Endothelial cell of umbilical vein (primary cell): ENCODE measurements around the gene VEPH1. TPM values are rescaled to one million over a fixed set of nuclear protein-coding genes. Genes with fewer than 3 reads are reported as not detected.
A peak's percentile ranks its signal among the peaks of the same experiment; 100 is the strongest.

Source experiments
- BruUV-seq: library from RNA; stranded (reverse); fragments of 400-500 nt; replicated peaks from 2 replicates; lab custom pipeline; 2021; lab: Mats Ljungman, UMichigan
- CTCF ChIA-PET: fragments of 300-600, 350-600 bp; sonication (Branson Sonifier 250); formaldehyde crosslinking; loops from one replicate; lab custom pipeline; 2021; ENCODE audit warnings: antibody characterized with exemption, inconsistent platforms; lab: Charles Lee
- POLR2A ChIA-PET: fragments of 300-600, 350-600 bp; sonication (Branson Sonifier 250); formaldehyde crosslinking; loops from one replicate; lab custom pipeline; 2021; ENCODE audit warnings: antibody characterized with exemption, inconsistent platforms; lab: Charles Lee
- DNase-seq: peaks from one replicate; pipeline ENCODE4 v3.0.0-alpha.2; 2011; ENCODE audit warnings: low read depth, low spot score
- FAIRE-seq: peaks from 2 replicates; lab custom pipeline; 2011; peaks lifted over from hg19 to GRCh38; lab: Jason Lieb, UNC
- H2AFZ ChIP-seq: 2 replicates; pipeline ENCODE4 v1.6.0; 2012; ENCODE audit warnings: low read depth, low read length, control low read depth, inconsistent platforms
- H3K27ac ChIP-seq: 2 replicates; pipeline ENCODE4 v1.5.1; 2011; ENCODE audit warnings: low read depth, mild to moderate bottlenecking, control low read depth, low read length, moderate library complexity; ENCODE audit not compliant: insufficient read depth
- H3K27me3 ChIP-seq, 2 experiments: 2 replicates each; pipeline versions ENCODE4 v1.6.0 to v1.6.1; 2011; ENCODE audit warnings: low read length in 2 of 2, mixed read lengths in 1 of 2; ENCODE audit not compliant: control insufficient read depth in 2 of 2, insufficient read depth in 2 of 2
- H3K36me3 ChIP-seq, 2 experiments: 2 replicates in 1 of 2; 3 replicates in 1 of 2; pipeline ENCODE4 v1.5.1; 2011; ENCODE audit warnings: low read length in 2 of 2, mild to moderate bottlenecking in 1 of 2, moderate library complexity in 1 of 2; ENCODE audit not compliant: control insufficient read depth in 2 of 2, insufficient read depth in 2 of 2; ENCODE audit errors: extremely low read depth in 1 of 2
- H3K4me1 ChIP-seq: 3 replicates; pipeline ENCODE4 v1.5.1; 2011; ENCODE audit warnings: mild to moderate bottlenecking, low read length; ENCODE audit not compliant: control insufficient read depth, insufficient read depth; ENCODE audit errors: extremely low read depth
- H3K4me2 ChIP-seq: 2 replicates; pipeline ENCODE4 v1.6.1; 2011; ENCODE audit warnings: low read length, control low read depth, mixed read lengths; ENCODE audit not compliant: insufficient read depth
- H3K4me3 ChIP-seq, 3 experiments: fragments of 200-600 bp in 1 of 3; sonication (generic), shearing (Covaris generic) in 1 of 3; replicated peaks in 1 of 3; 2 replicates each; pipeline ENCODE4 v1.5.1; 2011 to 2016; ENCODE audit warnings: control low read depth in 3 of 3, low read length in 3 of 3, mild to moderate bottlenecking in 2 of 3, inconsistent platforms in 1 of 3, low read depth in 1 of 3, moderate library complexity in 1 of 3; ENCODE audit not compliant: insufficient read depth in 1 of 3
- H3K79me2 ChIP-seq: 2 replicates; pipeline ENCODE4 v1.6.0; 2012; ENCODE audit warnings: low read length, inconsistent platforms; ENCODE audit not compliant: control insufficient read depth, insufficient read depth
- H3K9ac ChIP-seq: replicated peaks from 2 replicates; pipeline ENCODE3; 2011; ENCODE audit warnings: low read length, control low read depth; ENCODE audit not compliant: insufficient read depth; ENCODE audit errors: extremely low read depth
- H3K9me1 ChIP-seq: replicated peaks from 3 replicates; pipeline ENCODE4 v1.6.0; 2011; ENCODE audit warnings: mild to moderate bottlenecking, low read length; ENCODE audit not compliant: control insufficient read depth, insufficient read depth; ENCODE audit errors: extremely low read depth
- H3K9me3 ChIP-seq: replicated peaks from 2 replicates; pipeline ENCODE4 v1.5.1; 2012; ENCODE audit warnings: low read length, inconsistent platforms; ENCODE audit not compliant: control insufficient read depth, insufficient read depth
- H4K20me1 ChIP-seq: replicated peaks from 2 replicates; pipeline ENCODE3; 2011; ENCODE audit warnings: mild to moderate bottlenecking, low read length; ENCODE audit not compliant: control insufficient read depth, insufficient read depth; ENCODE audit errors: extremely low read depth
- EZH2 ChIP-seq: IDR thresholded peaks from 2 replicates; pipeline ENCODE4 v1.6.1; 2012; ENCODE audit warnings: borderline replicate concordance, low read depth, mild to moderate bottlenecking, moderate library complexity, low read length, inconsistent platforms; ENCODE audit not compliant: severe bottlenecking
- FOS ChIP-seq: IDR thresholded peaks from 2 replicates; pipeline ENCODE4 v1.6.1; 2011; ENCODE audit warnings: mild to moderate bottlenecking, low read length, moderate library complexity, borderline replicate concordance; ENCODE audit not compliant: insufficient read depth
- GATA2 ChIP-seq: IDR thresholded peaks from 2 replicates; pipeline ENCODE4 v1.7.0; 2011; ENCODE audit warnings: low read depth, mild to moderate bottlenecking, moderate library complexity, mixed read lengths, low read length; ENCODE audit not compliant: insufficient read length, insufficient read depth
- JUN ChIP-seq: IDR thresholded peaks from 2 replicates; pipeline ENCODE4 v1.6.1; 2011; ENCODE audit warnings: borderline replicate concordance, low read depth; ENCODE audit not compliant: insufficient read length, insufficient read depth
- MYC ChIP-seq: IDR thresholded peaks from one replicate; pipeline ENCODE4 v1.6.1; 2011; ENCODE audit warnings: mild to moderate bottlenecking, low read depth, low read length
- POLR2A ChIP-seq: IDR thresholded peaks from 2 replicates; pipeline ENCODE4 v1.6.1; 2012; ENCODE audit warnings: low read depth, mild to moderate bottlenecking, control low read depth, low read length
- POLR2AphosphoS5 ChIP-seq: IDR thresholded peaks from 2 replicates; pipeline ENCODE4 v1.6.1; 2012; ENCODE audit warnings: low read depth, mild to moderate bottlenecking, control low read depth, low read length, moderate library complexity; ENCODE audit not compliant: insufficient read depth
- dilution Hi-C: fragments of 300-500 bp; cut with MboI; formaldehyde crosslinking; loops from one replicate; pipeline ENCODE4 v1.15.0; 2019; ENCODE audit warnings: low sequenced_read_pairs; ENCODE audit not compliant: extremely low pct_ligation_motif_present
- intact Hi-C: fragments of 100-400 bp; cut with micrococcal nuclease; formaldehyde crosslinking; loops from one replicate; pipeline ENCODE4 v1.10.0; 2022
- polyA plus RNA-seq, 4 experiments: library from polyadenylated mRNA; depleted of rRNA in 3 of 4; stranded (reverse) in 3 of 4; unstranded in 1 of 4; fragments of >200 nt; gene quantifications; 2 replicates each; pipeline versions ENCODE4 v1.2.1 to v1.2.3, GENCODE V29; 2011 to 2012; ENCODE audit warnings: missing spikeins in 1 of 4
- total RNA-seq: library from RNA; stranded (reverse); gene quantifications from 2 replicates; pipeline ENCODE4 v1.2.3, GENCODE V29; 2021
- TF ChIP-seq, protein P1 (sequence below): IDR thresholded peaks from 2 replicates; pipeline ENCODE4 v1.6.1; 2011; ENCODE audit not compliant: insufficient read depth, insufficient read length
- TF ChIP-seq, protein P2 (sequence below), 2 donors: IDR thresholded peaks; 1 replicate in 1 of 2; 2 replicates in 1 of 2; pipeline ENCODE4 v1.5.1; 2011; ENCODE audit warnings: low read length in 2 of 2, mild to moderate bottlenecking in 2 of 2, moderate library complexity in 2 of 2, control low read depth in 1 of 2, inconsistent platforms in 1 of 2, low read depth in 1 of 2; ENCODE audit not compliant: insufficient read depth in 1 of 2; ENCODE audit errors: extremely low read depth in 1 of 2

VEPH1 gene
- total and polyA plus RNA-seq, 2 donors (not counting 3 experiments of a cell fraction or from before 2014, with no cell fraction given), result 42.9 to 136 TPM

DNA sequence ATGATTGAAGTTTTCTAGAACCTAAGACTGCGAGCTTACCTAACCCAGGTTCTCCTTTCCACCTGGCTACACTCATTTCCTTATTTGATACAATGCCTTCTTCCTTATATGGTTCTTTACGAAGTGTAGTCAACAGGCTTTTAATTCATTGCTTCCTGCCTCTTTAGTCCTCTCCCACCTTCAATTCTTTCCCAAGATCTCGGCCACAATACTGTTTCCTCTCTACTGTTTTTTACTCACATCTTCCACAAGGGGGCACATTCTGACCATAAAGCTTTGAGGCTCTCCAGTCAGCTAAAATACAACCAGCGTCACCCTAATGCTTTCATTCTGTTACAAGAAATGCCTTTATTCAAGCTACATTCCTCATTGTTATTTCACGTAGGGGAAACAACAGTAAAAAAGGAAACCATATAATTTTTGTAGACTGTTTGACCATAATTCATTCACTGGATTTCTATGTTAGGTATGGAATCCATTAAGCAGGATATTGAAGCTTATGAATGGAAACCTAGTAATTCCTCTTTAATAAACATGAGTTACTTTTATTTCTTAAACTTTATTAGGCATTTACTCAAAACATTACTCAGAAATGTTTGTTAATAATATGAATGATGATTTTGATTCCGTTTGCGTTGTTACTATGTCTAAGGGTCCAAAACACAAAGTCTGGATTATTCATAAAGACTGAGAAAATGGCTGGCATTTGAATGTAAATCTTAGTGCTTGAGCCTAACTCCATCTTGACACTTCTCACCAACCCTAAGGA lies 29.5 kb upstream of the VEPH1 start:
- peaks cover 67% of the 10 kb centered on the region for H3K4me1 ChIP-seq
- peak; percentile 94 for DNase-seq
- intact Hi-C loops, result loop anchor here (1.0 to 5.0 kb wide), 14 partner anchors 11 to 980 kb away; partner anchors contain the start of gene SHOX2
- H3K9me1 ChIP-seq, result no peaks in the 10 kb centered on the region
- H3K27me3 ChIP-seq, result no peaks in the 10 kb centered on the region
- POLR2A ChIA-PET, result interaction anchor here (0.9 to 2.6 kb wide), 8 partner anchors 10 to 372 kb away, joined by 3 to 23 read pairs (median 4); partner anchors contain the start of genes CCNL1 and PTX3
- CTCF ChIA-PET, result interaction anchor here (0.7 to 7.3 kb wide), 50 partner anchors 10 to 1262 kb away, joined by 3 to 457 read pairs (median 4); partner anchors contain the start of genes GFM1, RSRC1 and VEPH1
- FAIRE-seq, result peak; percentile 55
- TF ChIP-seq FOS (no peak), MYC (no peak), JUN (peak; percentile 10), EZH2 (no peak), POLR2A (peak; percentile 17), GATA2 (no peak), POLR2AphosphoS5 (peak; percentile 60)
- TF ChIP-seq, protein P1, sequence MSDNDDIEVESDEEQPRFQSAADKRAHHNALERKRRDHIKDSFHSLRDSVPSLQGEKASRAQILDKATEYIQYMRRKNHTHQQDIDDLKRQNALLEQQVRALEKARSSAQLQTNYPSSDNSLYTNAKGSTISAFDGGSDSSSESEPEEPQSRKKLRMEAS, result no peak
- TF ChIP-seq, protein P2, sequence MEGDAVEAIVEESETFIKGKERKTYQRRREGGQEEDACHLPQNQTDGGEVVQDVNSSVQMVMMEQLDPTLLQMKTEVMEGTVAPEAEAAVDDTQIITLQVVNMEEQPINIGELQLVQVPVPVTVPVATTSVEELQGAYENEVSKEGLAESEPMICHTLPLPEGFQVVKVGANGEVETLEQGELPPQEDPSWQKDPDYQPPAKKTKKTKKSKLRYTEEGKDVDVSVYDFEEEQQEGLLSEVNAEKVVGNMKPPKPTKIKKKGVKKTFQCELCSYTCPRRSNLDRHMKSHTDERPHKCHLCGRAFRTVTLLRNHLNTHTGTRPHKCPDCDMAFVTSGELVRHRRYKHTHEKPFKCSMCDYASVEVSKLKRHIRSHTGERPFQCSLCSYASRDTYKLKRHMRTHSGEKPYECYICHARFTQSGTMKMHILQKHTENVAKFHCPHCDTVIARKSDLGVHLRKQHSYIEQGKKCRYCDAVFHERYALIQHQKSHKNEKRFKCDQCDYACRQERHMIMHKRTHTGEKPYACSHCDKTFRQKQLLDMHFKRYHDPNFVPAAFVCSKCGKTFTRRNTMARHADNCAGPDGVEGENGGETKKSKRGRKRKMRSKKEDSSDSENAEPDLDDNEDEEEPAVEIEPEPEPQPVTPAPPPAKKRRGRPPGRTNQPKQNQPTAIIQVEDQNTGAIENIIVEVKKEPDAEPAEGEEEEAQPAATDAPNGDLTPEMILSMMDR (IDR thresholded peaks at IDR 0.05; ENCODE audit: extremely low read depth in 1 of 2, insufficient read depth in 1 of 2, low read depth in 1 of 2, low read length in 2 of 2), result peak; percentile 61 to 68
- H3K27ac ChIP-seq, result peak overlapping the region; percentile 100
- H3K4me3 ChIP-seq, result peak overlapping the region; percentile 40 to 96 (median 86)
- peak overlapping the region; percentile 97 for H3K4me2 ChIP-seq
- no peaks in the 10 kb centered on the region for H3K9me3 ChIP-seq
- H3K36me3 ChIP-seq, result no peaks in the 10 kb centered on the region
- TSS peak; percentile 73 for BruUV-seq
- dilution Hi-C loops, result no loop called here
- peak overlapping the region; percentile 99 for H3K9ac ChIP-seq
- peaks cover 52% of the 10 kb centered on the region for H3K79me2 ChIP-seq
- no peak overlapping the region for H2AFZ ChIP-seq
- no peaks in the 10 kb centered on the region for H4K20me1 ChIP-seq
